ENCODE data around the gene CYB5RL. TPM values are rescaled to one million over a fixed set of nuclear protein-coding genes. Genes with fewer than 3 reads are reported as not detected.

The CYB5RL gene
- 0.54 and 3.9 TPM in 2 replicates for total RNA-seq

DNA sequence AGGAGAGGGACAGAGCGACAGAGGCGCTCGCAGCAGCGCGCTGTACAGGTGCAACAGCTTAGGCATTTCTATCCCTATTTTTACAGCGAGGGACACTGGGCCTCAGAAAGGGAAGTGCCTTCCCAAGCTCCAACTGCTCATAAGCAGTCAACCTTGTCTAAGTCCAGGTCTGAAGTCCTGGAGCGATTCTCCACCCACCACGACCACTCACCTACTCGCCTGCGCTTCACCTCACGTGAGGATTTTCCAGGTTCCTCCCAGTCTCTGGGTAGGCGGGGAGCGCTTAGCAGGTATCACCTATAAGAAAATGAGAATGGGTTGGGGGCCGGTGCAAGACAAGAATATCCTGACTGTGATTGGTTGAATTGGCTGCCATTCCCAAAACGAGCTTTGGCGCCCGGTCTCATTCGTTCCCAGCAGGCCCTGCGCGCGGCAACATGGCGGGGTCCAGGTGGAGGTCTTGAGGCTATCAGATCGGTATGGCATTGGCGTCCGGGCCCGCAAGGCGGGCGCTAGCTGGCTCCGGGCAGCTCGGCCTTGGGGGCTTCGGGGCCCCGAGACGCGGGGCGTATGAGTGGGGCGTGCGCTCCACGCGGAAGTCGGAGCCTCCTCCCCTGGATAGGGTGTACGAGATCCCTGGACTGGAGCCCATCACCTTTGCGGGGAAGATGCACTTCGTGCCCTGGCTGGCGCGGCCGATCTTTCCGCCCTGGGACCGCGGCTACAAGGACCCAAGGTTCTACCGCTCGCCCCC, at the start of gene CYB5RL, which contains the start of gene MRPL37:
Gene CYB5RL (minus strand): TSS at position 266 of the 754 bp plus-strand sequence. CDS start 4,414 bp downstream, outside the sequence.
Gene MRPL37 (plus strand): TSS at position 403 of the 754 bp plus-strand sequence. CDS start 77 bp downstream, at position 480.

GRCh38 chr1:54152696-54153095, 47.1 kb downstream of the CYB5RL start, which contains the start of gene CDCP2:
Gene CDCP2, minus strand, starts transcription at chr1:54153000. Its CDS starts 78 bp downstream, at chr1:54152922.

Other genes with a start within 250 kb of the CYB5RL start
- gene LDLRAD1, start 181.8 kb downstream of the CYB5RL start, total RNA-seq = not detected in 2 replicates
- gene TMEM59, start 146.8 kb downstream of the CYB5RL start, total RNA-seq = 437 and 450 TPM in 2 replicates
- 2.0 and 5.7 TPM in 2 replicates for gene TCEANC2, start 146.4 kb downstream of the CYB5RL start, total RNA-seq
- not detected in 2 replicates for gene CDCP2, start 47.0 kb downstream of the CYB5RL start, total RNA-seq
- gene MRPL37, start 137 bp upstream of the CYB5RL start, total RNA-seq = 71.5 and 84.4 TPM in 2 replicates
- 12.3 and 19.9 TPM in 2 replicates for gene SSBP3, start 206.4 kb upstream of the CYB5RL start, total RNA-seq